Eye (tissue), 1 donor: ENCODE data around the gene ADAMTS2.

Experiments used
- DNase-seq: peaks from one replicate; pipeline ENCODE4 v3.0.0-alpha.2; 2015

The ADAMTS2 gene

DNA sequence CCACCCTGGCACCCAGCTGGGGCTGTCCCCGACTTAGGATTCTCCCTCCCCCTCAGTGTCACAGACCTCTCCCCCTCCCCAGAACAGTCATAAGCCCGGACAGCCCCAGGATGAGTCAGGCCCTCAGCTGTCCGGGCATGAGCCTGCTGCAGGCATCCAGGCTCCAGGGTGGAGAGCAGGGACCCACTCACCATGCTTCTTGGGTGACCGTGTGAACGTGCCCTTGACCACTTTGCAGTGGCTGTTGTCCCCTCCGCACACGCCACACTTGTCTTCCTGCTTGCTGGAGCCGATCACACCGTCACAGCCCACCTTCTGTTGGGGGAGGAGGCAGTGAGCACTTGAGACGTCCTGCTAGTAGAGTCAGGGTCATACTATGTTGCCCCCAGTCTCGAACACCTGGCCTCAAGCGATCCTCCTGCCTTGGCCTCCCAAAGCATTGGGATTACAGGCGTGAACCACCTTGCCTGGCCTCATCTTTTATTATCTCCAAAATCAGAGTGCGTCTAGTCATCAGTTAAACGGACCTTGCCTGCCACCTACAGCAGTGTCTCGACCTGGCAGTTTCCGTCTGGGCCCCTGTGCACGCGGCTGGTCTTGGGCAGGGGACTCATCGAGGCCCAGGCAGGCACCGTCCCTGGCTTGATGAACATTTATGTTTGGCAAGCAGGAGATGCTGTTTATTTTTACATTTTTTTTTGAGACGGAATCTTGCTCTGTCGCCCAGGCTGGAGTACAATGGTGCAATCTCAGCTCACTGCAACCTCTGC lies 212.5 kb downstream of the ADAMTS2 start:
- no peak for DNase-seq

DNA sequence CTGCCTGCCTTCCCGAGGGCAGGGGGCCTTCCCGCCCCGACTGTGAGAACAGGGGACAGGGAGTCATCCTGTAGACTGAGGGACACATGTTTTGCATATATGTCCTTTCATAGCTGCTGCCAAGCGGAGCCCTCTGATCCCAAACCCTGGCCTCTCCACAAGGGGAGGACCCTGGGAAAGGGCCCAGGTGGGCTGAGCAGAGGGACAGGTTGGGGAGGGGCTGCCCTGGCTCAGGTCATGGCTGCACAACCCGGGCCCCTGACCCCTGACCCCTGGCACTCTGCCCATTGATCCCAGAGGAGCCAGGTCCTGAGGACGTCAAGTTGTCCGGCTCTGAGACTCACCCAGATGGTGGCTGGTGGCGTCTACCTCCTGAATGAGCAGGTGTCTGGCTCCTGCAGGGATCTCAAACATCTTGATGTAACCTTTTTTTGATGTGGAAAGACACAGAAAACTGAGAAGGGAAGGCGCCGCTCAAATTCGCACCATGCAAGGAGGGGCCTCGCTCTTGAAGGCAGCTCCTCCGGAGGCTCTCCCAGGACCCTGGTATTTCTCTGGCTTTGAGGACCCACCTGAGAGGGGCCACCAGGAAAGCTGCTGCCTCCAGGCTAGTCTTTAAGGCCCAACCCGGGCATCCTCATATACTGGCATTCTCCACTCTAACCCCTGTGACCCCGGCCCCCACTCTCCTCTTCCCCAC lies 213.2 kb downstream of the ADAMTS2 start:
- no peak for DNase-seq

- no peak for DNase-seq
Observed at GRCh38 chr5:179131321-179131835, 213.9 kb downstream of the ADAMTS2 start.

GRCh38 chr5:179130101-179130681 lies 215.1 kb downstream of the ADAMTS2 start:
- no peak for DNase-seq

DNA sequence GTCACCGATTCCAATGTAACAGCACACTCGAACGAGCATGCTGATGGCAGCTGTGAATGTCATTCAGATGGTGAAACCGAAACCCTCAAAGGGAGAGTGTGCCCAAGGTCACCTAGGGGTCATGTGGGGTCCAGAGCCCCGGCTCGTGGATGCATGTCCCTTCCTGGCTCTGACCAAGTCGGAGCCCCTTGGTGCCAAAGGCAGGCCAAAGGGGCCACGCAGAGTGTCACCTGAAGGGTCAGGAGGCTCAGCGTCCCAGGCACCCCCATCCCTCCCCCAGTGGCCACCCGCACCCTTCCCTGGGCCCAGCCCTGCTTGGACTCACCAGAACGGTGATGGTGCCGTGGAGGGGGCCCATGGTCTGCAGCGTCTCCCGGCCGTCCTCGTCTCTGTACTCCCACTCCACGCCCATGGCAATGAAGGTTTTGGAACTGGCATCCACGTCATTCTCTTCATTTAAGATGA lies 215.6 kb downstream of the ADAMTS2 start:
- no peak for DNase-seq

DNA sequence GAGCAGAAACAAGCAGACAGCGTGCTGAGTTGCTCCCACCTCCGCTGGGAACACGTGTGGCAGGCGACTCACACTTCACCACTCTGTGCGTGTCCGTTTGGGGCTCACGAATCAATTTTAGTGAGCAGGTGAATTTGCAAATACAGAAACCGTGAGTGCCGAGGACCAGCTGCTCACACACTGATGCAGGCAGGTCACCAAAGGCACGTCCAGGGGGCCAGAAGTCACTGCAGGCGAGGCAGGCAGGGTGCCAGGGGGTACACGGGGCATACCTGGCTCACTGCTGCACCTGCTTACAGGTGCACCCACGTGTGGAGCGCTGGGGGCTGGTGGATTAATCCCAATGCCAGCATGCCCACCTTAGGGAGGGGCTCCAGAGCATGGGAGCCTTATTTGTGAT lies 216.3 kb downstream of the ADAMTS2 start:
- DNase-seq, result no peak

GRCh38 chr5:179128041-179128365 lies 217.3 kb downstream of the ADAMTS2 start:
- no peak for DNase-seq

- no peak for DNase-seq
Observed at GRCh38 chr5:179127136-179128040, 217.9 kb downstream of the ADAMTS2 start.

GRCh38 chr5:179126506-179126991 lies 218.7 kb downstream of the ADAMTS2 start:
- DNase-seq, result no peak

DNA sequence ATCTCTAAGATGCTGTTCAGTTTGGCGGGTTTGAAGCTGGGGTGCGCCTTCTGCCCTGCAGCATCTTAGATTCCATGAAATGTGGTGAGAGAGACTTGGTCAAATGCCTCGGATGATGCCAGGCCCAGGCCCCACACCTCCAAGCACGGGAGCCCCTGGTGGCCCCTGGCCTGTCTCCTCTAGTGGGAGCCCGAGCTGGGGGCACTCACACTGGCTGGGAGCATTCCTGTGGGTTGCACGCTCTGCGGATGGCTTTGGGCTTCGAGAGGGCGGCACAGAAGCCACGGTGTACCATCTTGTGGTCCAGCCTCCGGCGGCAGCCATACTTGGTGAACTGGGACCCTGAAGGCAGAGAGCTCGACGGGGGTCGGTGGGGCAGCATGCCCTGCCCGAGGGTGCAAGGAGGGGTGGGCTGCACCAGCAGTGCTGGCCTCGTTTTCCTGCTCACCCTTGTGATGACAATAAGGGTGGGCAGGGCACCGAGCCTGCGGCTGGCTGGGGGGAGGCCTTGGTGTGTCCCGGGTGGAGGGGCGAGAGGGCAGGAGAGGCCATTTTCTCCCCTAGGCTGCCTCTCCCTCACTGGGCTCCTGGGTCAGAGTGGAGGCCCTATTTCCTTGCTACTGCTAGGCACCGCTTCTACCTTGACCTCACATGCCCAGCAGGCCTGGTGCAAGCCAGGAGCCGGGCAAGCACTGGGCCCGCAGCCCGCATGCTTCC lies 219.3 kb downstream of the ADAMTS2 start:
- DNase-seq, result no peak

DNA sequence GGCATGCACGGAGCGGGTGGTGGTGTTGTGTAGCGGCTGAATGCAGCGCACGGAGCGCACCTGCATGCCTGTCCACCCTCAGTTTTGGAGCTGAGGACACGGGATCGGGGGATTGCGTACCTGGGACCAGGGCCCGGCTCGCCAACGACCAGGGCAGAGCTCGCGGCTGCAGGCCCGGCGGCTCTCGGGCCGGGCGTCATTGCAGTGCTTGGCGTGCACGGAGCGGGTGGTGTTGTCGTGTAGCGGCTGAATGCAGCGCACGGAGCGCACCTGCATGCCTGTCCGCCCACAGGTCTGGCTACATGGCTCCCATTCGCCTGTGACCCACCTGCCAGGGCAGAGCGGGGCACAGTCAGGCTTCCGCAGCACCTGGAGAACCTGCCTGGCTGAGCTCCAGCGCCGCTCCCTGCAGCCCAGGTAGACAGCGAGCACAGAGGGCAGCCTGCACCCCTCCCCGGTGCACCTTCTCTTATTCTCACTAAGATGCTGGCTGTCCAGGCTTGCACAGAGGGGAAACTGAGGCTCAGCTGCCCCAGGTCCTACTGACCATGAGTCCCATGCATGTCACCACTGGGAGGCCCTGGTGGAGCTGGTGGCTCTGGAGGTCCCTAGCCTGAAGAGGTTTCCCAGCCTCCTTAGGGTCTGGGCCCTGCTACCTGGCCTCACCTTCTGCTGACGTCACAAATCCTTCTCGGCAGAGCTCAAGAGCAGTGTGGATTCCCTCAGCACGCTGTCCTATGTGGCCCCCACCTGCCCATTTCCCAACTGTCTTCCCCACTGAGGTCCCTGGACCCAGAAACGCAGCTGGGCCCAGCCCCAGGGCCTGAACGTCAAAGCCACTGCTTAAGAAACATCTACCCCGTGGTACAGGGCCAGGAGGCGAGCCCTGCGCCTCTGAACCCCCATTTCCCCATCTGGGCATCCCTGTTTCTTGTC lies 220.1 kb downstream of the ADAMTS2 start:
- no peak for DNase-seq

DNA sequence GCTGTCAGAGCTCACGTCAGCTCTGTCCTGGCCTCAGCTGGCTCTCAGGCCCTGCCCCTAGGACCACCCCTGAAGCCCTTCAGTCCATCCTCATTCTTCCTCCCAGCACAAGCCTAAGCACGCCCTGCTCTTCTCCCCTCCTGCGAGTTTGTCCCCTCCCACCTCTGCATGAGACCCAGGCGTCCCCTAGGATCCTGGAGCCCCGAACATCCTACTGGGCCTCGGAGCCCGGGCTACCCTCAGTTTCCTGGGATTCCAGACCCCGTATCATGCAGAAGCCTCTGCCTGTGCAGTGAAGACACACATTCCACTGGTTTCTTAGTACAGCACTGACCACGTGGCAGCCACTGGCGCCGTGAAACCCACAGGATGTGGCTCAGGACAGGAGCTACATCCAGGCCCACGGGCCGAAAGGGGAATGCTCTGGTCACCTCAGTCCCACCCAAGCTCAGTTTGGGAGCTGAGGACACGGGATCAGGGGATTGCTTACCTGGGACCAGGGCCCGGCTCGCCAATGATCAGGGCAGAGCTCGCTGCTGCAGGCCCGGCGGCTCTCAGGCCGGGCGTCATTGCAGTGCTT lies 220.9 kb downstream of the ADAMTS2 start:
- DNase-seq, result no peak

DNA sequence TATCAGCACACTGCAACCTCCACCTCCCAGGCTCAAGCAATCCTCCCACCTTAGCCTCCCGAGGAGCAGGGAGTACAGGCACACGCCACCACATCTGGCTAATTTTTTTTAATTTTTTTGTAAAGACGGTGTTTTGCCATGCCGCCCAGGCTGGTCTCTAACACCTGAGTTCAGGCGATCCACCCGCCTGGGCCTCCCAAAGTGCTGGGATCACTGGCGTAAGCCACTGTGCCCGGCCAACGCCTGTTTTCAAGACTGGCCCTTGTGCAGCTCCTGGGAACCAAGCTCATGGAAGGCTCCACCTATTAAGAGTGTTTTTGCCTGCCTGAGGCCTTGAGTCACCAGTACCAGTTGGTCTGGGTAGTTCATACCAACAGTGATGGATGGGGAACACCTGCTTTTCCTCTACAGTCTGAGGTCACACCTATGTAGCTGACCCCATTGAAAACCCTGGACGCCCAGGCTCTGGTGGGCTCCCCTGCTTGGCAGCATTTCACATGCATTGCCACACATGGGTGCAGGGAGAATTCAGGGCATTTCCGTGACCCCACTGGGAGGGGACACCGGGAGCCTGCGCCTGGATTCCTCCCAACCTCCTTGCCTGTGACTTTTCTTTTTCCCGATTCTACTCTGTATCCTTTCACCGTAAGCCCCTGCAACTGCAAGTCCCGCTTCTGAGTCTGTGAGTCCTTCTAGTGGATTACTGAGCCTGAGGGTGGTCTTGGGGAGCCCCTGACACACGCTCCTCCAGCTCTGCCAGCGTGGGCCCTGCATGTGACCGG lies 221.6 kb downstream of the ADAMTS2 start:
- DNase-seq, result no peak

GRCh38 chr5:179123109-179123426 lies 222.2 kb downstream of the ADAMTS2 start:
- DNase-seq, result no peak

DNA sequence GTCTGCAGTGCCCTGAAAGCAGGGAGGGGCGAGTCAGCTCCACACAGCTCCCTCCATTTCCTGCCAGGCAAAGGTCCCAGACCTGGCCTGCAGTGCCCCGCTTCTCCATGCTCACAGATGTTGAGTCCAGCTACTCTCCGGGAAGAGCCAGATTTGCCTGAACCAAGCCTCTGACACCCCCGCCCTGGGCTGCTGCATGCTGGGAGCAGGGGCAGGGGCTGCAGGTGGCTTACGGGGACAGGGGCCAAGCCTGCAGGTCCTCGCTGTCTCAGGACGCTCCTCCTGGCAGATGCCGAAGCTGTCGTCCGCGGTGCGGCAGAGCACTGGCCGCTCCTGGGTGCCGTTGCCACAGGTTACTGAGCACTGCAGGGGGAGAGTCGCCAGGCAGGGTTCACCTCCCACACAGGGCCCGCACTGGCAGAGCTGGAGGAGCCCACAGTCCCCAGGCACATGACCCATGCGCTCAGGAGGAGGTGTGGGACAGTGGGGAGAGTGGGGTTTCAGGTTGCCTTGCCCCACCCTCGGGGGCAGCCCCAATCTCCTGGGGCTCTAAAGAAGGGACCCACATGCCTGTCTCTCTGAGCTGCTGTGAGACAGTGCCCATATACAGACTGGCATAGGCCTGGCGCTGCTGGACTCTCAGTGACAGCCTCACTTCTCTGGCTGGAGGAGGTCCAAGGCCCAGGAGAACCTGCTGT lies 222.7 kb downstream of the ADAMTS2 start:
- DNase-seq, result no peak

DNA sequence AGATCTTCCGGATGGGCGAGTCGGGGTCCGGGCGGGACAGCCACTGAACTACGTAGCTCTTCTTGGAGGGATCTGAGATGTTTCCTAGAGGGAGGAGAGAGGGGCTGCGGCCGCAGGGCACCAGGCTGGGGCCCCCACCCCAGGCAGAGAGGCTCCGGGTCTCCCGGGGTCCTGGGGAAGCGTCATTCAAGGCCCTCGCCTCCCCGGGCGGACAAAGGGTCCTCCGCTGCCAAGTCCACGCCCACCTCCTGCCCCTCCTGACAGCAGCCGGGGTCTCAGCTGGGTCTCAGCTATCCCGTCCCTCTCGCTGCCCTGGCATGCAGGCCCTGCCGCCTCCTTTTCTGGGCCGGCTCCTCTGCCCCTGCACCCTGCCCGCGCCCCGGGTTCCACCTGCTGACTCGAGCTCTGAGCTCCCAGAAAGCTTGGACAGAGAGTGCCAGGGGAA lies 223.6 kb downstream of the ADAMTS2 start:
- DNase-seq, result no peak

DNA sequence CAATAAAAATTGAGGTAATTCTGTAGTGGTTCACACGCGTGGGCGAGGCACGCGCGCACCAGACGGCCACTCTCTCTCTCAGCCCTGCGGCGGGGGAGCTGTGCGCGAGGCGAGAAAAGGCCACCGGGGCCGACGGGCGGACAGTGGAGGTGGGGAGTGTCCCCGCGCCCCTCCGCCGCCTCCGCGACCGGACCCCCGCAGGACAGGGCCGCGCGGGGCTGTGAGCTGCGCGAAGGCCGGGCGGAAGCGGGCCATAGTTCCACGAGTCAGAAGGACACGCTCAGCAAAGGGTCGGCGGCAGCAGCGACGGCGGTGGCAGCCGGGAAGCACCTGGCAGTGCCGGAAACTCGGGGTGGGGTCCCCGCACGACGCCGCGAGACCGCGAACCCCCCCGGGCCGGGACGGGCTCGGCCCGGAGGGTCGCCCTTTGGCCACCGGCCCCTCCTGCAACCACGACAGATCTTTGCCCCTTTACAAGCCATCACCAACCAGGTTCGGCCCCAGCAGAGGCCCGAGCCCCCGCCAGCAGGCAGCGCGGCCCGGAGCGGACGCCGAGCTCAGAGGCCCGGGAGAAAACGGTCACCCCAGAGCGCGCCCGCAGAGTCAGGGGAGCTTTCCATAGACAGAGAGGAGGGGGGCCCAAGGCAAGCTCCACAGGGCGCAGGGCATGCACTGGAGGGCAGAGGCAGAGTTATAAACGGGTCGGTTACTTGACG lies 224.2 kb downstream of the ADAMTS2 start:
- DNase-seq, result no peak

DNA sequence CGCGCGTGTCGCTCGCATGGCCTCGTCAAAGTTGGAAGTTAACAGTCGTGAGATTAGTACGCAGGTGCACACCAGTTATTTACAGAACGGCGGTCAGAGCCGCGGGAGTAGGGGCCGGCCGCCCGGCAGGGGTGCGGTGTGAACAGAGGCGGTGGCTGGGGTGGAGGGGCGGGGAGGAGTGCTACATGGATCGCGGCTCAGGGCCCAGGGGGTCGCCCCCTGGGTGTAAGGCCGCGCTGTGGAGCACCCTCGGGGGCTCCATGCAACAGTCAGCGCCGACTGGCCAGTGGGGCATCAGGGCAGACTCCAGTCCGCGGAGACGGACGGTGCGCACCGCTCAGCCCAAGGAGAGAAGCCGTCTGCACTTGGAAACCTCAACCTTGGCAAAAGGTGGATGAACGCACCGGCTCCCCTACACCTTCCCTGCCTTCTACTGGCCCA lies 224.8 kb downstream of the ADAMTS2 start:
- DNase-seq, result no peak
